A673 (cell line): ENCODE measurements around the gene FRS2.

Experiments used
- EZH2 ChIP-seq: fragments of 200-600 bp; sonication (generic); IDR thresholded peaks from 2 replicates; pipeline ENCODE4 v1.6.1; 2017; ENCODE audit warnings: borderline replicate concordance, low read depth, mild to moderate bottlenecking, mixed read lengths, antibody characterized with exemption, low read length; ENCODE audit not compliant: poor library complexity, severe bottlenecking
- TF ChIP-seq, protein P1 (sequence below): fragments of 300-800, 200-600 bp; sonication (generic); conservative IDR thresholded peaks from 2 replicates; pipeline ENCODE4 v1.5.1; 2017; ENCODE audit warnings: low read depth, mild to moderate bottlenecking, antibody characterized with exemption, low read length, moderate library complexity, mixed read lengths

DNA sequence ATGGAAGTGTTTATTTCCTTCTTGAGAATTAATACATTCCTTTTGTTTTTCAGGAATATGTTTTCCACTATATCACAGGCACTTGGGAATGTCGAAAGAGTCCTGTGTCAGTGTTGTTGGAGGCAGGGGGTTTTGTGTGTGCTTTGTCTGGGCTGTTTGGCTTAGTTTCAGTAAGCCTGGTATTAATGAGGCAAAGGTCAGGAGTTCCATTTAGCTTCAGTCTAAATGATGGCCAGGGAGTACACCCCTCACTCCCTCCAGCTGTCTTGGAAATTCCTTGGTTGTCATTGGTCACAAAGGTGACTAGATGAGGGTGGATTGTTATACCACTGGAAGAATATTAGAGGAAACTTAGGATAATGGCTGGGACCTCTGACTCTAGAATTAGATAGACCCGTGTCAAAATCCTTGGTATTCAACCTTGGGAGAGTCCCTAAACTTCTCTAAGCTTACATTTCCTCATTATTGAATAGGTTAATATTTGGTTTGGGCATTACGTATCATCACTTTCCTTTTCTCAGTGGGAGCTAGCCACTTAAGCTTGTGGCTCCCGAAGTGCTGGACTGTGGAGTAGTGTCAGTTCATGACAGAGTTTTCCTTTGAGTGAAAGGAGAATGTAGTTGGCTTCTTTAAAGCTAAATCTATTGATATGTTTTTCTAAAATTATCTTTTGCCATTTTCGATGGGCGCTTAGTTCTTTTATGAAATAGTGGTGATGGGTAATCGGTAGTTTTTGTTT, 5.2 kb downstream of the FRS2 start:
- TF ChIP-seq, protein P1, sequence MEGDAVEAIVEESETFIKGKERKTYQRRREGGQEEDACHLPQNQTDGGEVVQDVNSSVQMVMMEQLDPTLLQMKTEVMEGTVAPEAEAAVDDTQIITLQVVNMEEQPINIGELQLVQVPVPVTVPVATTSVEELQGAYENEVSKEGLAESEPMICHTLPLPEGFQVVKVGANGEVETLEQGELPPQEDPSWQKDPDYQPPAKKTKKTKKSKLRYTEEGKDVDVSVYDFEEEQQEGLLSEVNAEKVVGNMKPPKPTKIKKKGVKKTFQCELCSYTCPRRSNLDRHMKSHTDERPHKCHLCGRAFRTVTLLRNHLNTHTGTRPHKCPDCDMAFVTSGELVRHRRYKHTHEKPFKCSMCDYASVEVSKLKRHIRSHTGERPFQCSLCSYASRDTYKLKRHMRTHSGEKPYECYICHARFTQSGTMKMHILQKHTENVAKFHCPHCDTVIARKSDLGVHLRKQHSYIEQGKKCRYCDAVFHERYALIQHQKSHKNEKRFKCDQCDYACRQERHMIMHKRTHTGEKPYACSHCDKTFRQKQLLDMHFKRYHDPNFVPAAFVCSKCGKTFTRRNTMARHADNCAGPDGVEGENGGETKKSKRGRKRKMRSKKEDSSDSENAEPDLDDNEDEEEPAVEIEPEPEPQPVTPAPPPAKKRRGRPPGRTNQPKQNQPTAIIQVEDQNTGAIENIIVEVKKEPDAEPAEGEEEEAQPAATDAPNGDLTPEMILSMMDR, result no peak
- TF ChIP-seq EZH2, result no peak
